NOMO-1 treated with DMSO at 0.1 percent for 48 hours (cell line): ENCODE data around the gene QSOX2.
A peak's percentile ranks its signal among the peaks of the same experiment; 100 is the strongest.

ENCODE experiments used
- DNase-seq: peaks from one replicate; lab custom pipeline; 2025; ENCODE audit not compliant: unreplicated experiment; lab: John Stamatoyannopoulos, UW

The QSOX2 gene

GRCh38 chr9:136245219-136246150 lies at the start of gene QSOX2:
Gene QSOX2 (minus strand): TSS chr9:136245812. CDS start chr9:136245803, 9 bp downstream.
- DNase-seq = peak; percentile 77

- no peak for DNase-seq
These were observed 49.4 kb upstream of the QSOX2 start for GRCh38 chr9:136295055-136295454.

GRCh38 chr9:136294437-136294836 lies 48.8 kb upstream of the QSOX2 start:
- no peak for DNase-seq

- no peak for DNase-seq
These were observed 48.0 kb upstream of the QSOX2 start for GRCh38 chr9:136293476-136294077.

GRCh38 chr9:136292591-136293448 lies 47.2 kb upstream of the QSOX2 start:
- DNase-seq = no peak

GRCh38 chr9:136292026-136292538 lies 46.5 kb upstream of the QSOX2 start:
- no peak for DNase-seq

GRCh38 chr9:136291306-136292025 lies 45.9 kb upstream of the QSOX2 start:
- DNase-seq = no peak

- no peak for DNase-seq
These were observed 44.9 kb upstream of the QSOX2 start for GRCh38 chr9:136290508-136291000.

GRCh38 chr9:136289651-136290507 lies 44.3 kb upstream of the QSOX2 start:
- DNase-seq = no peak

- no peak for DNase-seq
These were observed 42.5 kb upstream of the QSOX2 start for GRCh38 chr9:136287960-136288753.

GRCh38 chr9:136286987-136287379 lies 41.4 kb upstream of the QSOX2 start:
- no peak for DNase-seq

GRCh38 chr9:136286359-136286986 lies 40.9 kb upstream of the QSOX2 start:
- DNase-seq = no peak

GRCh38 chr9:136285501-136286358 lies 40.1 kb upstream of the QSOX2 start:
- DNase-seq = no peak

GRCh38 chr9:136284951-136285350 lies 39.3 kb upstream of the QSOX2 start:
- no peak for DNase-seq

GRCh38 chr9:136284311-136284710 lies 38.7 kb upstream of the QSOX2 start:
- DNase-seq = no peak

- peak; percentile 75 for DNase-seq
These were observed 38.0 kb upstream of the QSOX2 start for GRCh38 chr9:136283291-136284235.
